Measurements from ENCODE around the gene PA2G4.

- peak; percentile 42 to 62 for TF ChIP-seq CTCF (IDR thresholded peaks at IDR 0.05; ENCODE audit: extremely low read depth in 1 of 2, insufficient read depth in 1 of 2, low read depth in 1 of 2, low read length in 2 of 2)
- peak; percentile 100 for TF ChIP-seq POLR2A (IDR thresholded peaks at IDR 0.05; ENCODE audit: low read depth, low read length)
- no peak for TF ChIP-seq EZH2 (IDR thresholded peaks at IDR 0.05; ENCODE audit: borderline replicate concordance, low read depth, low read length, severe bottlenecking)
- peak; percentile 92 for TF ChIP-seq MYC (IDR thresholded peaks at IDR 0.05; ENCODE audit: low read depth, low read length)
- no peak for TF ChIP-seq FOS (IDR thresholded peaks at IDR 0.05; ENCODE audit: borderline replicate concordance, insufficient read depth, low read length)
- peak; percentile 100 for TF ChIP-seq POLR2AphosphoS5 (IDR thresholded peaks at IDR 0.05; ENCODE audit: insufficient read depth, low read depth, low read length)
- TF ChIP-seq MAX (IDR thresholded peaks at IDR 0.05; ENCODE audit: insufficient read depth, insufficient read length), result peak; percentile 94
- TF ChIP-seq JUN (IDR thresholded peaks at IDR 0.05; ENCODE audit: borderline replicate concordance, insufficient read depth, insufficient read length, low read depth), result no peak
- no peak for TF ChIP-seq GATA2 (IDR thresholded peaks at IDR 0.05; ENCODE audit: insufficient read depth, insufficient read length, low read depth, low read length)
Measured at GRCh38 chr12:56117778-56118687, 13.7 kb downstream of the PA2G4 start, which contains the start of gene ZC3H10.
